BE2C (cell line): ENCODE data around the gene WDR64.

Experiments used
- DNase-seq: peaks from one replicate; pipeline ENCODE4 v3.0.0-alpha.2; 2020
- H3K27me3 ChIP-seq: fragments of 250-450 bp; sonication (Bioruptor Pico); 2 replicates; pipeline ENCODE4 v1.5.1; 2020; ENCODE audit warnings: mild to moderate bottlenecking
- H3K36me3 ChIP-seq: fragments of 250-450 bp; sonication (Bioruptor Pico); 2 replicates; pipeline ENCODE4 v1.5.1; 2020; ENCODE audit warnings: mild to moderate bottlenecking
- H3K4me1 ChIP-seq: fragments of 250-450 bp; sonication (Bioruptor Pico); 2 replicates; pipeline ENCODE4 v1.5.1; 2020
- H3K4me3 ChIP-seq: 2 replicates; pipeline ENCODE4 v1.5.1; 2011; ENCODE audit warnings: low read depth, low read length
- H3K9me3 ChIP-seq: fragments of 250-450 bp; sonication (Bioruptor Pico); 2 replicates; pipeline ENCODE4 v1.5.1; 2020
- CTCF ChIP-seq: IDR thresholded peaks from 2 replicates; pipeline ENCODE4 v1.5.1; 2012; ENCODE audit warnings: mild to moderate bottlenecking, low read depth, low read length

Gene WDR64

GRCh38 chr1:241614572-241614971 lies 37.5 kb upstream of the WDR64 start:
- Histone ChIP-seq H3K4me1 (no peaks in the 10 kb centered on the region), H3K9me3 (no peaks in the 10 kb centered on the region), H3K4me3 (no peak overlapping the region), H3K27me3 (no peaks in the 10 kb centered on the region), H3K36me3 (no peaks in the 10 kb centered on the region)
- no peak for TF ChIP-seq CTCF
- DNase-seq, result no peak

GRCh38 chr1:241615043-241615974 lies 36.8 kb upstream of the WDR64 start:
- Histone ChIP-seq H3K36me3 (no peaks in the 10 kb centered on the region), H3K27me3 (no peaks in the 10 kb centered on the region), H3K9me3 (no peaks in the 10 kb centered on the region), H3K4me3 (no peak overlapping the region), H3K4me1 (no peaks in the 10 kb centered on the region)
- no peak for DNase-seq
- no peak for TF ChIP-seq CTCF

- TF ChIP-seq CTCF, result no peak
- Histone ChIP-seq H3K9me3 (no peaks in the 10 kb centered on the region), H3K4me3 (no peak overlapping the region), H3K36me3 (no peaks in the 10 kb centered on the region), H3K27me3 (no peaks in the 10 kb centered on the region), H3K4me1 (no peaks in the 10 kb centered on the region)
- no peak for DNase-seq
These were observed 34.7 kb upstream of the WDR64 start for GRCh38 chr1:241617426-241617825.

GRCh38 chr1:241622669-241623068 lies 29.4 kb upstream of the WDR64 start:
- Histone ChIP-seq H3K36me3 (0 out of 2 replicates have a peak, but pooled peaks cover 3% of the 10 kb centered on the region), H3K4me1 (no peaks in the 10 kb centered on the region), H3K27me3 (no peaks in the 10 kb centered on the region), H3K4me3 (no peak overlapping the region), H3K9me3 (no peaks in the 10 kb centered on the region)
- DNase-seq, result no peak
- no peak for TF ChIP-seq CTCF

GRCh38 chr1:241624935-241625334 lies 27.1 kb upstream of the WDR64 start:
- no peaks in the 10 kb centered on the region for H3K4me1 ChIP-seq

More at GRCh38 chr1:241624935-241625334, 27.1 kb upstream of the WDR64 start:
- Histone ChIP-seq H3K36me3 (0 out of 2 replicates have a peak, but pooled peaks cover 3% of the 10 kb centered on the region), H3K9me3 (no peaks in the 10 kb centered on the region), H3K27me3 (no peaks in the 10 kb centered on the region), H3K4me3 (no peak overlapping the region)
- TF ChIP-seq CTCF, result no peak
- DNase-seq, result no peak
